ENCODE data around the gene ASB2. TPM values are rescaled to one million over a fixed set of nuclear protein-coding genes. Genes with fewer than 3 reads are reported as not detected.

The ASB2 gene
- total and polyA plus RNA-seq, 5 donors from 2014 or later = 0.96 to 5.7 (median 4.7) TPM

- Mint-ChIP-seq H3K36me3 (no peaks in the 10 kb centered on the region), H3K27ac (no peak overlapping the region), H3K9me3 (peaks cover 0 to 6% (median 4%) of the 10 kb centered on the region in 7 donors), H3K4me3 (no peak overlapping the region), H3K27me3 (peaks cover 14% of the 10 kb centered on the region), H3K4me1 (no peaks in the 10 kb centered on the region)
- DNase-seq = no peak
- no peak overlapping the region for H3K27ac ChIP-seq (ENCODE audit: insufficient read depth, low read length, poor library complexity, severe bottlenecking)
- H3K4me3 ChIP-seq (ENCODE audit: low read depth, low read length) = no peak overlapping the region
- peaks cover 1 to 5% of the 10 kb centered on the region in 2 experiments for H3K9me3 ChIP-seq (ENCODE audit: control insufficient read depth in 2 of 2, low read length in 2 of 2)
- ATAC-seq (ENCODE audit: low read depth in 2 of 2) = no peak
- H3K4me1 ChIP-seq (ENCODE audit: control insufficient read depth, insufficient read depth, low read length, poor library complexity, severe bottlenecking) = no peaks in the 10 kb centered on the region
- H3K27me3 ChIP-seq (ENCODE audit: control insufficient read depth, insufficient read depth, low read length) = no peaks in the 10 kb centered on the region
- no peaks in the 10 kb centered on the region for H3K36me3 ChIP-seq (ENCODE audit: control insufficient read depth, insufficient read depth, low read length)
Observed at GRCh38 chr14:93917141-93917540, 59.2 kb downstream of the ASB2 start.

GRCh38 chr14:93916498-93916897, 59.9 kb downstream of the ASB2 start:
- ATAC-seq (ENCODE audit: low read depth in 2 of 2) = no peak
- Mint-ChIP-seq H3K27me3 (peaks cover 11% of the 10 kb centered on the region), H3K4me1 (no peaks in the 10 kb centered on the region), H3K9me3 (peaks cover 0 to 6% (median 4%) of the 10 kb centered on the region in 7 donors), H3K27ac (no peak overlapping the region), H3K4me3 (no peak overlapping the region), H3K36me3 (no peaks in the 10 kb centered on the region)
- Histone ChIP-seq H3K4me1 (ENCODE audit: control insufficient read depth, insufficient read depth, low read length, poor library complexity, severe bottlenecking) (no peaks in the 10 kb centered on the region), H3K27me3 (ENCODE audit: control insufficient read depth, insufficient read depth, low read length) (no peaks in the 10 kb centered on the region), H3K4me3 (ENCODE audit: low read depth, low read length) (no peak overlapping the region), H3K36me3 (ENCODE audit: control insufficient read depth, insufficient read depth, low read length) (no peaks in the 10 kb centered on the region), H3K27ac (ENCODE audit: insufficient read depth, low read length, poor library complexity, severe bottlenecking) (no peak overlapping the region), H3K9me3 (ENCODE audit: control insufficient read depth in 2 of 2, low read length in 2 of 2) (peaks cover 1 to 5% of the 10 kb centered on the region in 2 experiments)
- DNase-seq = no peak

GRCh38 chr14:93915800-93916199, 60.6 kb downstream of the ASB2 start:
- no peak for ATAC-seq (ENCODE audit: low read depth in 2 of 2)
- H3K27me3 Mint-ChIP-seq = peaks cover 8% of the 10 kb centered on the region
- H3K4me1 Mint-ChIP-seq = no peaks in the 10 kb centered on the region
- no peaks in the 10 kb centered on the region for H3K36me3 Mint-ChIP-seq
- DNase-seq = no peak
- H3K27ac ChIP-seq (ENCODE audit: insufficient read depth, low read length, poor library complexity, severe bottlenecking) = no peak overlapping the region
- no peaks in the 10 kb centered on the region for H3K4me1 ChIP-seq (ENCODE audit: control insufficient read depth, insufficient read depth, low read length, poor library complexity, severe bottlenecking)
- no peak overlapping the region for H3K4me3 ChIP-seq (ENCODE audit: low read depth, low read length)
- peaks cover 1 to 5% of the 10 kb centered on the region in 2 experiments for H3K9me3 ChIP-seq (ENCODE audit: control insufficient read depth in 2 of 2, low read length in 2 of 2)
- H3K9me3 Mint-ChIP-seq = peaks cover 0 to 6% (median 4%) of the 10 kb centered on the region in 7 donors
- H3K4me3 Mint-ChIP-seq = no peak overlapping the region
- H3K36me3 ChIP-seq (ENCODE audit: control insufficient read depth, insufficient read depth, low read length) = no peaks in the 10 kb centered on the region
- H3K27ac Mint-ChIP-seq = no peak overlapping the region
- H3K27me3 ChIP-seq (ENCODE audit: control insufficient read depth, insufficient read depth, low read length) = no peaks in the 10 kb centered on the region

GRCh38 chr14:93915070-93915705, 61.2 kb downstream of the ASB2 start:
- Histone ChIP-seq H3K27me3 (ENCODE audit: control insufficient read depth, insufficient read depth, low read length) (no peaks in the 10 kb centered on the region), H3K27ac (ENCODE audit: insufficient read depth, low read length, poor library complexity, severe bottlenecking) (no peak overlapping the region), H3K4me1 (ENCODE audit: control insufficient read depth, insufficient read depth, low read length, poor library complexity, severe bottlenecking) (no peaks in the 10 kb centered on the region), H3K36me3 (ENCODE audit: control insufficient read depth, insufficient read depth, low read length) (no peaks in the 10 kb centered on the region), H3K4me3 (ENCODE audit: low read depth, low read length) (no peak overlapping the region), H3K9me3 (ENCODE audit: control insufficient read depth in 2 of 2, low read length in 2 of 2) (peaks cover 1 to 5% of the 10 kb centered on the region in 2 experiments)
- DNase-seq (no peak), ATAC-seq (ENCODE audit: low read depth in 2 of 2) (no peak)
- no peak overlapping the region for H3K4me3 Mint-ChIP-seq
- H3K36me3 Mint-ChIP-seq = no peaks in the 10 kb centered on the region
- H3K27me3 Mint-ChIP-seq = peaks cover 8% of the 10 kb centered on the region
- H3K27ac Mint-ChIP-seq = no peak overlapping the region
- peaks cover 0 to 6% (median 4%) of the 10 kb centered on the region in 7 donors for H3K9me3 Mint-ChIP-seq
- no peaks in the 10 kb centered on the region for H3K4me1 Mint-ChIP-seq

- Histone ChIP-seq H3K36me3 (ENCODE audit: control insufficient read depth, insufficient read depth, low read length) (no peaks in the 10 kb centered on the region), H3K27ac (ENCODE audit: insufficient read depth, low read length, poor library complexity, severe bottlenecking) (no peak overlapping the region), H3K9me3 (ENCODE audit: control insufficient read depth in 2 of 2, low read length in 2 of 2) (peaks cover 1 to 5% of the 10 kb centered on the region in 2 experiments), H3K4me1 (ENCODE audit: control insufficient read depth, insufficient read depth, low read length, poor library complexity, severe bottlenecking) (no peaks in the 10 kb centered on the region), H3K4me3 (ENCODE audit: low read depth, low read length) (no peak overlapping the region), H3K27me3 (ENCODE audit: control insufficient read depth, insufficient read depth, low read length) (no peaks in the 10 kb centered on the region)
- H3K4me1 Mint-ChIP-seq = no peaks in the 10 kb centered on the region
- H3K27me3 Mint-ChIP-seq = peaks cover 15% of the 10 kb centered on the region
- DNase-seq (peak in 1 of 3 donors; percentile 38), ATAC-seq (ENCODE audit: low read depth in 2 of 2) (no peak)
- no peak overlapping the region for H3K4me3 Mint-ChIP-seq
- peaks cover 0 to 5% (median 3%) of the 10 kb centered on the region in 7 donors for H3K9me3 Mint-ChIP-seq
- H3K27ac Mint-ChIP-seq = no peak overlapping the region
- H3K36me3 Mint-ChIP-seq = no peaks in the 10 kb centered on the region
Observed at GRCh38 chr14:93914278-93914677, 62.1 kb downstream of the ASB2 start.

GRCh38 chr14:93912782-93913181, 63.6 kb downstream of the ASB2 start:
- Mint-ChIP-seq H3K4me3 (no peak overlapping the region), H3K4me1 (no peaks in the 10 kb centered on the region), H3K27me3 (peaks cover 20% of the 10 kb centered on the region), H3K9me3 (peaks cover 0 to 5% (median 3%) of the 10 kb centered on the region in 7 donors), H3K27ac (no peak overlapping the region), H3K36me3 (no peaks in the 10 kb centered on the region)
- Histone ChIP-seq H3K4me1 (ENCODE audit: control insufficient read depth, insufficient read depth, low read length, poor library complexity, severe bottlenecking) (no peaks in the 10 kb centered on the region), H3K36me3 (ENCODE audit: control insufficient read depth, insufficient read depth, low read length) (no peaks in the 10 kb centered on the region), H3K4me3 (ENCODE audit: low read depth, low read length) (no peak overlapping the region), H3K27ac (ENCODE audit: insufficient read depth, low read length, poor library complexity, severe bottlenecking) (no peak overlapping the region), H3K9me3 (ENCODE audit: control insufficient read depth in 2 of 2, low read length in 2 of 2) (peaks cover 1 to 5% of the 10 kb centered on the region in 2 experiments), H3K27me3 (ENCODE audit: control insufficient read depth, insufficient read depth, low read length) (no peaks in the 10 kb centered on the region)
- DNase-seq (no peak), ATAC-seq (ENCODE audit: low read depth in 2 of 2) (no peak)

- peaks cover 24% of the 10 kb centered on the region for H3K27me3 Mint-ChIP-seq
- H3K4me1 Mint-ChIP-seq = no peaks in the 10 kb centered on the region
- no peaks in the 10 kb centered on the region for H3K4me1 ChIP-seq (ENCODE audit: control insufficient read depth, insufficient read depth, low read length, poor library complexity, severe bottlenecking)
- H3K27ac Mint-ChIP-seq = no peak overlapping the region
- H3K9me3 ChIP-seq (ENCODE audit: control insufficient read depth in 2 of 2, low read length in 2 of 2) = peaks cover 1 to 5% of the 10 kb centered on the region in 2 experiments
- H3K36me3 ChIP-seq (ENCODE audit: control insufficient read depth, insufficient read depth, low read length) = no peaks in the 10 kb centered on the region
- H3K4me3 ChIP-seq (ENCODE audit: low read depth, low read length) = no peak overlapping the region
- H3K36me3 Mint-ChIP-seq = no peaks in the 10 kb centered on the region
- H3K27me3 ChIP-seq (ENCODE audit: control insufficient read depth, insufficient read depth, low read length) = no peaks in the 10 kb centered on the region
- ATAC-seq (ENCODE audit: low read depth in 2 of 2) (no peak), DNase-seq (no peak)
- no peak overlapping the region for H3K4me3 Mint-ChIP-seq
- peaks cover 0 to 5% (median 3%) of the 10 kb centered on the region in 7 donors for H3K9me3 Mint-ChIP-seq
- no peak overlapping the region for H3K27ac ChIP-seq (ENCODE audit: insufficient read depth, low read length, poor library complexity, severe bottlenecking)
Observed at GRCh38 chr14:93911975-93912615, 64.3 kb downstream of the ASB2 start.
